SJCRH30 (cell line): ENCODE data around the gene MYO19. TPM values are rescaled to one million over a fixed set of nuclear protein-coding genes. Genes with fewer than 3 reads are reported as not detected.
"Not testable (repeated sequence)": the region's sequence is repeated elsewhere in the genome, so short reads cannot be mapped to it uniquely, and the experiment has no call there.

Experiments used
- DNase-seq, 2 experiments: peaks; one replicate each; pipeline ENCODE4 v3.0.0-alpha.2; 2015 to 2020
- H3K27ac ChIP-seq: fragments of 250-450 bp; sonication (Bioruptor Pico); 2 replicates; pipeline ENCODE4 v1.5.1; 2020; ENCODE audit warnings: mild to moderate bottlenecking, moderate library complexity
- H3K27me3 ChIP-seq: fragments of 250-450 bp; sonication (Bioruptor Pico); 2 replicates; pipeline ENCODE4 v1.5.1; 2020; ENCODE audit warnings: mild to moderate bottlenecking, moderate library complexity
- H3K36me3 ChIP-seq: fragments of 250-450 bp; sonication (Bioruptor Pico); 2 replicates; pipeline ENCODE4 v1.5.1; 2020; ENCODE audit warnings: mild to moderate bottlenecking, moderate library complexity
- H3K4me1 ChIP-seq: fragments of 250-450 bp; sonication (Bioruptor Pico); 2 replicates; pipeline ENCODE4 v1.5.1; 2020; ENCODE audit warnings: mild to moderate bottlenecking, moderate library complexity
- H3K4me3 ChIP-seq: fragments of 250-450 bp; sonication (Bioruptor Pico); 2 replicates; pipeline ENCODE4 v1.5.1; 2020; ENCODE audit warnings: mild to moderate bottlenecking, moderate library complexity
- H3K9me3 ChIP-seq: fragments of 250-450 bp; sonication (Bioruptor Pico); replicated peaks from 2 replicates; pipeline ENCODE4 v1.5.1; 2020; ENCODE audit warnings: mild to moderate bottlenecking, moderate library complexity
- total RNA-seq: library from RNA; depleted of rRNA; stranded (reverse); fragments of >200 nt; shearing (Covaris generic); gene quantifications from 2 replicates; pipeline ENCODE4 v1.2.3, GENCODE V29; 2014

MYO19 gene
- total RNA-seq, 1 experiment from 2014 or later: 93.0 TPM

- Histone ChIP-seq H3K27me3 (peaks cover 16% of the 10 kb centered on the region; the same call in 1 of the 2 replicates), H3K4me3 (no peak overlapping the region), H3K36me3 (no peaks in the 10 kb centered on the region), H3K27ac (no peak overlapping the region), H3K9me3 (no peaks in the 10 kb centered on the region), H3K4me1 (no peaks in the 10 kb centered on the region)
- DNase-seq: no peak
Observed at GRCh38 chr17:36474571-36474970, 60.1 kb downstream of the MYO19 start.

GRCh38 chr17:36470499-36470898 is 64.2 kb downstream of the MYO19 start:
- no peak overlapping the region for H3K4me3 ChIP-seq
- no peaks in the 10 kb centered on the region for H3K4me1 ChIP-seq
- H3K27me3 ChIP-seq: peaks cover 31% of the 10 kb centered on the region
- H3K27ac ChIP-seq: no peak overlapping the region
- H3K9me3 ChIP-seq: no peaks in the 10 kb centered on the region
- H3K36me3 ChIP-seq: no peaks in the 10 kb centered on the region
- no peak for DNase-seq

GRCh38 chr17:36469733-36470132 is 64.9 kb downstream of the MYO19 start:
- Histone ChIP-seq H3K9me3 (no peaks in the 10 kb centered on the region), H3K27ac (no peak overlapping the region), H3K36me3 (no peaks in the 10 kb centered on the region), H3K27me3 (peaks cover 31% of the 10 kb centered on the region), H3K4me3 (no peak overlapping the region), H3K4me1 (no peaks in the 10 kb centered on the region)
- no peak for DNase-seq

GRCh38 chr17:36468903-36469635 is 65.6 kb downstream of the MYO19 start:
- Histone ChIP-seq H3K4me1 (no peaks in the 10 kb centered on the region), H3K9me3 (no peaks in the 10 kb centered on the region), H3K4me3 (no peak overlapping the region), H3K36me3 (no peaks in the 10 kb centered on the region), H3K27ac (no peak overlapping the region), H3K27me3 (peaks cover 31% of the 10 kb centered on the region)
- no peak for DNase-seq

- Histone ChIP-seq H3K27me3 (peaks cover 38% of the 10 kb centered on the region), H3K27ac (no peak overlapping the region), H3K4me1 (no peaks in the 10 kb centered on the region), H3K36me3 (no peaks in the 10 kb centered on the region), H3K4me3 (no peak overlapping the region), H3K9me3 (no peaks in the 10 kb centered on the region)
- no peak for DNase-seq
Observed at GRCh38 chr17:36464765-36465088, 69.9 kb downstream of the MYO19 start.

- DNase-seq: no peak
- Histone ChIP-seq H3K9me3 (no peaks in the 10 kb centered on the region), H3K27ac (no peak overlapping the region), H3K4me3 (no peak overlapping the region), H3K36me3 (no peaks in the 10 kb centered on the region), H3K4me1 (no peaks in the 10 kb centered on the region), H3K27me3 (peaks cover 37% of the 10 kb centered on the region)
Observed at GRCh38 chr17:36463916-36464764, 70.5 kb downstream of the MYO19 start.

- no peaks in the 10 kb centered on the region for H3K9me3 ChIP-seq
- no peak overlapping the region for H3K4me3 ChIP-seq
- no peak overlapping the region for H3K27ac ChIP-seq
- H3K27me3 ChIP-seq: peaks cover 21% of the 10 kb centered on the region
- no peaks in the 10 kb centered on the region for H3K4me1 ChIP-seq
- H3K36me3 ChIP-seq: no peaks in the 10 kb centered on the region
- DNase-seq: no peak
Observed at GRCh38 chr17:36461330-36462110, 73.1 kb downstream of the MYO19 start.

GRCh38 chr17:36460265-36460937 is 74.3 kb downstream of the MYO19 start:
- no peak overlapping the region for H3K4me3 ChIP-seq
- no peaks in the 10 kb centered on the region for H3K4me1 ChIP-seq
- no peaks in the 10 kb centered on the region for H3K36me3 ChIP-seq
- H3K27ac ChIP-seq: no peak overlapping the region
- DNase-seq: no peak
- no peaks in the 10 kb centered on the region for H3K9me3 ChIP-seq
- peaks cover 21% of the 10 kb centered on the region for H3K27me3 ChIP-seq

- peaks cover 21% of the 10 kb centered on the region for H3K27me3 ChIP-seq
- DNase-seq: no peak
- H3K9me3 ChIP-seq: no peaks in the 10 kb centered on the region
- no peaks in the 10 kb centered on the region for H3K36me3 ChIP-seq
- H3K4me1 ChIP-seq: no peaks in the 10 kb centered on the region
- H3K4me3 ChIP-seq: no peak overlapping the region
- no peak overlapping the region for H3K27ac ChIP-seq
Observed at GRCh38 chr17:36459601-36460000, 75.1 kb downstream of the MYO19 start.

GRCh38 chr17:36459045-36459444 is 75.6 kb downstream of the MYO19 start:
- no peaks in the 10 kb centered on the region for H3K4me1 ChIP-seq
- peaks cover 21% of the 10 kb centered on the region for H3K27me3 ChIP-seq
- H3K27ac ChIP-seq: no peak overlapping the region
- no peaks in the 10 kb centered on the region for H3K36me3 ChIP-seq
- no peak overlapping the region for H3K4me3 ChIP-seq
- no peaks in the 10 kb centered on the region for H3K9me3 ChIP-seq
- DNase-seq: no peak

GRCh38 chr17:36457701-36458100 is 77.0 kb downstream of the MYO19 start:
- not testable (repeated sequence) for H3K4me1 ChIP-seq, DNase-seq, H3K27ac ChIP-seq, H3K36me3 ChIP-seq, H3K4me3 ChIP-seq, H3K9me3 ChIP-seq
- H3K27me3 ChIP-seq: peaks cover 21% of the 10 kb centered on the region

- H3K4me1 ChIP-seq, H3K27ac ChIP-seq, H3K27me3 ChIP-seq, H3K9me3 ChIP-seq, DNase-seq, H3K4me3 ChIP-seq, H3K36me3 ChIP-seq: not testable (repeated sequence)
Observed at GRCh38 chr17:36452888-36453287, 81.8 kb downstream of the MYO19 start.

GRCh38 chr17:36449997-36450396 is 84.7 kb downstream of the MYO19 start:
- H3K36me3 ChIP-seq, H3K27ac ChIP-seq, H3K4me1 ChIP-seq, H3K27me3 ChIP-seq, H3K4me3 ChIP-seq, H3K9me3 ChIP-seq, DNase-seq: not testable (repeated sequence)
